SH-SY5Y (cell line): ENCODE results near the gene MYPN.

ENCODE experiments used
- GATA2 ChIP-seq: IDR thresholded peaks from 2 replicates; pipeline ENCODE4 v1.6.1; 2011; ENCODE audit warnings: mild to moderate bottlenecking, low read depth, low read length
- GATA3 ChIP-seq: IDR thresholded peaks from 2 replicates; pipeline ENCODE4 v1.6.1; 2011; ENCODE audit warnings: low read depth, mild to moderate bottlenecking, low read length, moderate library complexity

DNA sequence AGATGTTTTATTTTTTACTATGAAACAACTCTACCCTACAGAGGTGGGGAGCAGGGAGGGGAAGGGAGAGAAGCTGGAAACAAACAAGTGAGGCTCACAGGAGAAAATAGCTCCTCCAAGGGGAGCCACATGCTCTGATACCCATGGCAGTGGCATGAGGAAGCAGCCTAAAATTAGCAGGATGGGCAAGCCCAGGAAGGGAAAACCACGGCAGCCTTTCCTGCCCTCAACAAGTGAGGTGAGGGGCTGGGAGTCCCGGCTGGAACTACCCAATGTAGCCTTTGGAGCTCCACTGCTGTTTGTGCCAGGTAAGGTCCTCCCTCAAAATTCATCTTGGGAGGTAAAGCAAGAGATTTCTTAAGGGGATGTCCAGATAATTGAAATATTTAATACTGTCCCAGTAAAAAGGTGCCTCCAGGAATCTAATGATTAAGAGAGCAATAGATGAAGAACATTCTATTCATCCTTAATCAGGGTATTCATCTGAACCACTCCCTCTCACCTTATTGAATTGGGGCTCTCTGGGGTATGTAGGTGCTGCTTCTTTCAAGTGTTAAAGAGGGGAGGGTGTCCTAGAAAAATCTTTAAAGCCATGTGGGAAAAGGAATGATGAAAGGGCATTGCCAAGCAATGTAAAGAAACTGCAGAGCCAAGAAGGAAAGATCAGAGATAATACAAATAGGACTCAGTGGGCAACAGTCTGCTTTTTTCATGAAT, 21.4 kb upstream of the MYPN start:
- no peak for TF ChIP-seq GATA3
- no peak for TF ChIP-seq GATA2
